Activated CD4-positive, CD25-positive, alpha-beta regulatory T cell treated with anti-CD3 and anti-CD28 coated beads, Interleukin-2, amount 50 U/mL, for 72 hours (primary cell): Measurements from ENCODE around the gene FOXO3.
A peak's percentile ranks its signal among the peaks of the same experiment; 100 is the strongest.
"Not testable (repeated sequence)": the region's sequence is repeated elsewhere in the genome, so short reads cannot be mapped to it uniquely, and the experiment has no call there.

ENCODE experiments used
- DNase-seq: peaks from one replicate; pipeline ENCODE4 v3.0.0; 2021

Gene FOXO3

GRCh38 chr6:108556250-108556649 is 4.5 kb upstream of the FOXO3 start:
- no peak for DNase-seq

- DNase-seq: no peak
These were observed 3.7 kb upstream of the FOXO3 start for GRCh38 chr6:108556866-108557493.

- DNase-seq: peak; percentile 69
These were observed 3.0 kb upstream of the FOXO3 start for GRCh38 chr6:108557494-108558371.

- DNase-seq: peak; percentile 91
These were observed 2.2 kb upstream of the FOXO3 start for GRCh38 chr6:108558372-108559096.

GRCh38 chr6:108559097-108559883 is 1.4 kb upstream of the FOXO3 start:
- peak; percentile 80 for DNase-seq

- no peak for DNase-seq
These were observed 744 bp upstream of the FOXO3 start for GRCh38 chr6:108559884-108560462.

GRCh38 chr6:108561309-108561647 is 561 bp downstream of the FOXO3 start:
- DNase-seq: not testable (repeated sequence)

GRCh38 chr6:108561742-108562502 is 1.2 kb downstream of the FOXO3 start:
- no peak for DNase-seq

GRCh38 chr6:108562503-108562993 is 1.8 kb downstream of the FOXO3 start:
- no peak for DNase-seq

- DNase-seq: no peak
These were observed 2.6 kb downstream of the FOXO3 start for GRCh38 chr6:108563292-108563691.

GRCh38 chr6:108564178-108564577 is 3.5 kb downstream of the FOXO3 start:
- DNase-seq: no peak

GRCh38 chr6:108565091-108565766 is 4.5 kb downstream of the FOXO3 start:
- no peak for DNase-seq

- no peak for DNase-seq
These were observed 5.2 kb downstream of the FOXO3 start for GRCh38 chr6:108565893-108566292.

- no peak for DNase-seq
These were observed 5.7 kb downstream of the FOXO3 start for GRCh38 chr6:108566406-108566805.

- no peak for DNase-seq
These were observed 7.4 kb downstream of the FOXO3 start for GRCh38 chr6:108568101-108568500.

GRCh38 chr6:108568551-108569305 is 8.0 kb downstream of the FOXO3 start:
- DNase-seq: no peak

- DNase-seq: no peak
These were observed 9.8 kb downstream of the FOXO3 start for GRCh38 chr6:108570517-108570916.

GRCh38 chr6:108574457-108575141 is 13.9 kb downstream of the FOXO3 start:
- DNase-seq: no peak

- no peak for DNase-seq
These were observed 15.3 kb downstream of the FOXO3 start for GRCh38 chr6:108575905-108576494.
